ENCODE measurements around the gene HYCC2. TPM values are rescaled to one million over a fixed set of nuclear protein-coding genes. Genes with fewer than 3 reads are reported as not detected.
"Not testable (repeated sequence)": the region's sequence is repeated elsewhere in the genome, so short reads cannot be mapped to it uniquely, and the experiment has no call there.

The HYCC2 gene
- total RNA-seq, 1 donor from 2014 or later, result 6.9 TPM

DNA sequence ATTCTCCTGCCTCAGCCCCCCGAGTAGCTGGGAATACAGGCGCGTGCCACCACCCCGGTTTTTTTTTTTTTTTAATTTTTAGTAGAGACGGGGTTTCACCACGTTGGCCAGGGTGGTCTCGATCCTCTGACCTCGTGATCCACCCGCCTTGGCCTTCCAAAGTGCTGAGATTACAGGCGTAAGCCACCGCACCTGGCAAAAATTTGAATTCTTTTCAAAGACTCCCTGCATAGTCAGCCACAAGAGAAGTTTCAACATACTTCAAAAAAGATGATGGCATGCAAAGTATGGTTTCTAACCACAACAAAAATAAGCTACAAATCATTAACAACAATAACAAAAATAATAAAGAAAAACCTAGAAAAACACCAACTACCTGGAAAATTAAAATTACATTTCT is 22.0 kb downstream of the HYCC2 start:
- no peak for DNase-seq (ENCODE audit: low read depth)
- H3K36me3 ChIP-seq (ENCODE audit: control insufficient read depth, insufficient read depth, low read length), result no peaks in the 10 kb centered on the region
- no peak overlapping the region for H3K4me3 ChIP-seq (ENCODE audit: low read depth, low read length)
- TF ChIP-seq, protein P1, sequence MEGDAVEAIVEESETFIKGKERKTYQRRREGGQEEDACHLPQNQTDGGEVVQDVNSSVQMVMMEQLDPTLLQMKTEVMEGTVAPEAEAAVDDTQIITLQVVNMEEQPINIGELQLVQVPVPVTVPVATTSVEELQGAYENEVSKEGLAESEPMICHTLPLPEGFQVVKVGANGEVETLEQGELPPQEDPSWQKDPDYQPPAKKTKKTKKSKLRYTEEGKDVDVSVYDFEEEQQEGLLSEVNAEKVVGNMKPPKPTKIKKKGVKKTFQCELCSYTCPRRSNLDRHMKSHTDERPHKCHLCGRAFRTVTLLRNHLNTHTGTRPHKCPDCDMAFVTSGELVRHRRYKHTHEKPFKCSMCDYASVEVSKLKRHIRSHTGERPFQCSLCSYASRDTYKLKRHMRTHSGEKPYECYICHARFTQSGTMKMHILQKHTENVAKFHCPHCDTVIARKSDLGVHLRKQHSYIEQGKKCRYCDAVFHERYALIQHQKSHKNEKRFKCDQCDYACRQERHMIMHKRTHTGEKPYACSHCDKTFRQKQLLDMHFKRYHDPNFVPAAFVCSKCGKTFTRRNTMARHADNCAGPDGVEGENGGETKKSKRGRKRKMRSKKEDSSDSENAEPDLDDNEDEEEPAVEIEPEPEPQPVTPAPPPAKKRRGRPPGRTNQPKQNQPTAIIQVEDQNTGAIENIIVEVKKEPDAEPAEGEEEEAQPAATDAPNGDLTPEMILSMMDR (IDR thresholded peaks at IDR 0.05; ENCODE audit: insufficient read depth, low read length, poor library complexity, severe bottlenecking), result no peak
- H3K27me3 ChIP-seq (ENCODE audit: control insufficient read depth, insufficient read depth, low read length), result no peaks in the 10 kb centered on the region

DNA sequence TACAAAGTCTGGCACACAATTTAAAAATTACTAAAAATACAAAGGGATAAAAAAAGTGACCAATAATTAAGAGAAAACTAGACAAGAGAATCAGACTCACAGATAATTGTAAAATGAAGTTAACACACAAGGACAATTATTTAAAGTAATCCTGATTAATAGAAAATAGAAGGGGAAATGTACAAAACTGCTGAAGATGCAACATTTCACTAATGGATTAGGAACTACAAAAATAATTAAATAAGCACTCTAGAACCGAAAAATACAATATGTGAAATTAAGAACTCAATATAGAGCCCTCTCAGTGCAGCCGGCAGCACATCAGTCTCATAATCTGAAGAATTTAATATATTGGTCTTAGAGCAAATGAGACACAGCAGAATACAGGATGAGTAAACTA is 24.6 kb downstream of the HYCC2 start:
- Histone ChIP-seq H3K27me3 (ENCODE audit: control insufficient read depth, insufficient read depth, low read length) (no peaks in the 10 kb centered on the region), H3K36me3 (ENCODE audit: control insufficient read depth, insufficient read depth, low read length) (no peaks in the 10 kb centered on the region), H3K4me3 (ENCODE audit: low read depth, low read length) (no peak overlapping the region)
- DNase-seq (ENCODE audit: low read depth), result no peak
- TF ChIP-seq, protein P1 (IDR thresholded peaks at IDR 0.05; ENCODE audit: insufficient read depth, low read length, poor library complexity, severe bottlenecking), result no peak

DNA sequence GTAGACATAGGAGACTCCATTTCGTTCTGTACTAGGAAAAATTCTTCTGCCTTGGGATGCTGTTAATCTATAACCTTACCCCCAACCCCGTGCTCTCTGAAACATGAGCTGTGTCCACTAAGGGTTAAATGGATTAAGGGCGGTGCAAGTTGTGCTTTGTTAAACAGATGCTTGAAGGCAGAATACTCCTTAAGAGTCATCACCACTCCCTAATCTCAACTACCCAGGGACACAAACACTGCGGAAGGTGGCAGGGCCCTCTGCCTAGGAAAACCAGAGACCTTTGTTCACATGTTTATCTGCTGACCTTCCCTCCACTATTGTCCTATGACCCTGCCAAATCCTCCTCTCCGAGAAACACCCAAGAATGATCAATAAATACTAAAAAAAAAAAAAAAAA is 28.4 kb downstream of the HYCC2 start:
- not testable (repeated sequence) for H3K36me3 ChIP-seq (ENCODE audit: control insufficient read depth, insufficient read depth, low read length); H3K4me3 ChIP-seq (ENCODE audit: low read depth, low read length); H3K27me3 ChIP-seq (ENCODE audit: control insufficient read depth, insufficient read depth, low read length); DNase-seq (ENCODE audit: low read depth)

DNA sequence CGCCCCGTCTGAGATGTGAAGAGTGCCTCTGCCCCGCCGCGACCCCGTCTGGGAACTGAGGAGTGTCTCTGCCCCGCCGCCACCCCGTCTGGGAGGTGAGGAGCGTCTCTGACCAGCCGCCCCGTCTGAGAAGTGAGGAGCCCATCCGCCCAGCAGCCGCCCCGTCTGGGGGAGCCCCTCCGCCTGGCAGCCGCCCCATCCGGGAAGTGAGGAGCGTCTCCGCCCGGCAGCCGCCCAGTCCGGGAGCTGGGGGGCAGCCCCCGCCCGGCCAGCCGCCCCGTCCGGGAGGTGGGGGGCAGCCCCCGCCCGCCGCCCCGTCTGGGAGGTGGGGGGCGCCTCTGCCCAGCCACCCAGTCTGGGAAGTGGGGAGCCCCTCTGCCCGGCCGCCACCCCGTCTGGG is 29.0 kb downstream of the HYCC2 start:
- not testable (repeated sequence) for H3K36me3 ChIP-seq (ENCODE audit: control insufficient read depth, insufficient read depth, low read length); H3K4me3 ChIP-seq (ENCODE audit: low read depth, low read length); H3K27me3 ChIP-seq (ENCODE audit: control insufficient read depth, insufficient read depth, low read length); DNase-seq (ENCODE audit: low read depth)

DNA sequence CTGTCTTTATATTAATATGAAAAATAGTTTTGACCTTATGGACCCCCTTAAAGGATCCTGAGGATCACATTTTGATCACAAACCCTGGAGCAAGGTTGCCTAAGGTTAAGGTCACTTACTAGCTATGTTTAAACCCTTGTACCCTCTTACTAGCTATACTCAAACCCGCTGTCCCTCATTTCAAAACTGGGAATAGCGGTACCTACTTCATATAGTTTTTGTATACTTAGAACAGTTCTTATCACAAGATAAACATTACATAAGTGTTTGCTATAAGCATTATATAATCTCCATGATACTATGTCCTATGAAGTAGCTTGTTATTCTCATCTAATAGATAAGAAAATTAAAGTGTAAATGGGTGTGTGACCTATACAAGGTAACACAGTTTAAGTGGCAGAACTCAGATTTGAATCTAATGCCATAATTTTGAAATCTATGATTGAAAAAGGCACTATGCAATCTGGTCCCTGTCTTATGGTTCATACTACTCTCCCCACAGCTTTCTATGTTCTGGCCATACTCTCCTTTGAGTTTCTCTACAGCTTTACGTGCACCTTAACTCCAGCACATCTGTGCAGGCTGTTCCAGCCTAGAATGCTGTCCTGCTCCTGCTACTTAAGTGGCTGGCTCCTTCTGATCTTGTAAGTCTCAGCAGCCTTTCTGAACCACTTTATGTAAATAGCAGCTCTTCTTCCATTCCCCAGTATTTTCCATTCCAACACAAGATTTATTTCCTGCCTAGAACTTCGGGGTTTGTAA is 30.4 kb downstream of the HYCC2 start:
- no peak for DNase-seq (ENCODE audit: low read depth)
- H3K4me3 ChIP-seq (ENCODE audit: low read depth, low read length), result no peak overlapping the region
- TF ChIP-seq, protein P1 (IDR thresholded peaks at IDR 0.05; ENCODE audit: insufficient read depth, low read length, poor library complexity, severe bottlenecking), result no peak
- no peaks in the 10 kb centered on the region for H3K27me3 ChIP-seq (ENCODE audit: control insufficient read depth, insufficient read depth, low read length)
- no peaks in the 10 kb centered on the region for H3K36me3 ChIP-seq (ENCODE audit: control insufficient read depth, insufficient read depth, low read length)

DNA sequence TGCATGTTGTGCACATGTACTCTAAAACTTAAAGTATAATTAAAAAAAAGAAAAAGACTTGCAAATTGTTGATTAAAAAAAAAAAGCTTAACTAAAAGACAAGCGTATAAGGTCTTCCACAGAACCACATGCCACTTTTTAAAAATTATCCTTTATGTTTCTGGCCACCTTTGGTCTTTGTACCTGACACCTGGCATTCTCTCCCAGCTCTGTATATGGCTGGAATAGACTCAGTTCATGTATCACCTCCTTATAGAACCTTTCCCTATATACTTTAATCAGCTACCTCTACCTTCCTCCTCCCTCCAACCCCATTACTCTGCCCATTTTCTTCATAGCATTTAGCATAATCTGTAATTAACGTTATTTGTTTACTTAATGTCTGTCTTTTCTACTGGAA is 32.6 kb downstream of the HYCC2 start:
- Histone ChIP-seq H3K36me3 (ENCODE audit: control insufficient read depth, insufficient read depth, low read length) (no peaks in the 10 kb centered on the region), H3K27me3 (ENCODE audit: control insufficient read depth, insufficient read depth, low read length) (no peaks in the 10 kb centered on the region), H3K4me3 (ENCODE audit: low read depth, low read length) (no peak overlapping the region)
- DNase-seq (ENCODE audit: low read depth), result no peak
- TF ChIP-seq, protein P1 (IDR thresholded peaks at IDR 0.05; ENCODE audit: insufficient read depth, low read length, poor library complexity, severe bottlenecking), result no peak

DNA sequence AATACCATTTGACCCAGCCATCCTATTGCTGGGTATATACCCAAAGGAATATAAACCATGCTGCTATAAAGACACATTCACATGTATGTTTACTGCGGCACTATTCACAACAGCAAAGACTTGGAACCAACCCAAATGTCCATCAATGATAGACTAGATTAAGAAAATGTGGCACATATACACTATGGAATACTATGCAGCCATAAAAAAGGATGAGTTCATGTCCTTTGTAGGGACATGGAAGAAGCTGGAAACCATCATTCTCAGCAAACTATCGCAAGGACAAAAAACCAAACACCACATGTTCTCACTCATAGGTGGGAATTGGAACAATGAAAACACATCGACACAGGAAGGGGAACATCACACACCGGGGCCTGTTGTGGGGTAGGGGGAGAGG is 33.1 kb downstream of the HYCC2 start:
- H3K4me3 ChIP-seq (ENCODE audit: low read depth, low read length); H3K27me3 ChIP-seq (ENCODE audit: control insufficient read depth, insufficient read depth, low read length); DNase-seq (ENCODE audit: low read depth); H3K36me3 ChIP-seq (ENCODE audit: control insufficient read depth, insufficient read depth, low read length): not testable (repeated sequence)

DNA sequence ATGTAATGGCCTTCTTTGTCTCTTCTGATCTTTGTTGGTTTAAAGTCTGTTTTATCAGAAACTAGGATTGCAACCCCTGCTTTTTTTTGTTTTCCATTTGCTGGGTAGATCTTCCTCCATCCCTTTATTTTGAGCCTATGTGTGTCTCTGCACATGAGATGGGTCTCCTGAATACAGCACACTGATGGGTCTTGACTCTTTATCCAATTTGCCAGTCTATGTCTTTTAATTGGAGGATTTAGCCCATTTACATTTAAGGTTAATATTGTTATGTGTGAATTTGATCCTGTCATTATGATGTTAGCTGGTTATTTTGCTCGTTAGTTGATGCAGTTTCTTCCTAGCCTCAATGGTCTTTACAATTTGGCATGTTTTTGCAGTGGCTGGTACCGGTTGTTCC is 37.1 kb downstream of the HYCC2 start:
- DNase-seq (ENCODE audit: low read depth); H3K27me3 ChIP-seq (ENCODE audit: control insufficient read depth, insufficient read depth, low read length); H3K4me3 ChIP-seq (ENCODE audit: low read depth, low read length); H3K36me3 ChIP-seq (ENCODE audit: control insufficient read depth, insufficient read depth, low read length): not testable (repeated sequence)
